ENCODE data around the gene BCAM.
"Not testable (repeated sequence)": the region's sequence is repeated elsewhere in the genome, so short reads cannot be mapped to it uniquely, and the experiment has no call there.

The BCAM gene

GRCh38 chr19:44817725-44818465 is 9.0 kb downstream of the BCAM start:
- no peak for DNase-seq (ENCODE audit: low spot score)

- DNase-seq (ENCODE audit: low spot score), result no peak
Measured at GRCh38 chr19:44818466-44819031, 9.6 kb downstream of the BCAM start.

GRCh38 chr19:44819246-44819832 is 10.4 kb downstream of the BCAM start:
- DNase-seq (ENCODE audit: low spot score), result no peak

GRCh38 chr19:44820648-44821609 is 12.0 kb downstream of the BCAM start:
- no peak for DNase-seq (ENCODE audit: low spot score)

DNA sequence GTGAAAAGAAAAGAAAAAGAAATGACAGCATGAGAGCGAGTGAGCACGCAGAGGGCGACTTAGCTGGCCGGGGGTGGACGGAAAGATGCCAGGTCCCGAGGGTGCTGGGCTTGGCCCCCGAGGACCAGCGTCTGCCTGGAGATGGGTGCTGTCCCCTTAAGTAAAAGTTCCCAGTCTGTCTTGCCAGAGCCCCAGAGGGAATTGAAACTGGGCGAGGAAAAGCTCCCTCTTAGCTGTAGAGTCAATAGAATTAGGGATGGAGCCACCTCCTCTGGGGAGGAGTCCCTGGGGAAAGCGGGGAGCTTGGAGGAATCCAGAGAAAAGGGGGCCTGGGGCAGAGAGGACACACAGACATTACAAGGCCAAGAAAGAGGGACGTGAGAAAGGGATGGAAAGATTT is 13.3 kb downstream of the BCAM start:
- DNase-seq (ENCODE audit: low spot score), result no peak

DNA sequence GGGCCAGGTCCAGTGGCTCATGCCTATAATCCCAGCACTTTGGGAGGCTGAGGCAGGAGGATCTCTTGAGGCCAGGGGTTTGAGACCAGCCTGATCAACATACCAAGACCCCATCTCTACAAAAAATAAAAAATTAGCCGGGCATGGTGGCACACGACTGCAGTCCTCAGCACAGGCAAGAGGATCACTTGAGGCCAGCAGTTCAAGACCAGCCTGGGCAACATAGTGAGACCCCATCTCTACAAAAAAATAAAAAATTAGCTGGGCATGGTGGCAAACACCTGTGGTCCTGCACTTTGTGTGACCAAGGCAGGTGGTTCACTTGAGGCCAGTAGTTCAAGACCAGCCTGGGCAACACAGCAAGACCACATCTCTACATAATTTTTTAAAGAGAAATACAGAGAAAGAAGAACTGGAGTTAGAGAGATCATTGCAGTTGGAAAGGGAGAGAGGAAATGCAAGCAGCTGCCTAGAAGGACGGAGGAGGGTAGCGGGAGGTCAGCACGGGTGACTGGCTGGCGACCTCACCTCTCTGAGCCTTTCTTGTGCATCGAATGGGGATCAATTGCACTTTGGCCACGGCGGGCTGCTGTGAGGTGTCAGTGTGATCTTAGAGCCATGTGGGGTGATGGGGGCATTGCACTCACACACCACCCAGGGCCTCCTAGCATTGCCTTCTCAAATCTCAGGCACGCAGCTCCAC is 13.9 kb downstream of the BCAM start:
- DNase-seq (ENCODE audit: low spot score), result no peak

GRCh38 chr19:44823373-44823698 is 14.4 kb downstream of the BCAM start:
- no peak for DNase-seq (ENCODE audit: low spot score)

GRCh38 chr19:44824761-44825160 is 15.9 kb downstream of the BCAM start:
- DNase-seq (ENCODE audit: low spot score), result no peak

GRCh38 chr19:44832875-44833274 is 24.0 kb downstream of the BCAM start:
- not testable (repeated sequence) for DNase-seq (ENCODE audit: low spot score)

DNA sequence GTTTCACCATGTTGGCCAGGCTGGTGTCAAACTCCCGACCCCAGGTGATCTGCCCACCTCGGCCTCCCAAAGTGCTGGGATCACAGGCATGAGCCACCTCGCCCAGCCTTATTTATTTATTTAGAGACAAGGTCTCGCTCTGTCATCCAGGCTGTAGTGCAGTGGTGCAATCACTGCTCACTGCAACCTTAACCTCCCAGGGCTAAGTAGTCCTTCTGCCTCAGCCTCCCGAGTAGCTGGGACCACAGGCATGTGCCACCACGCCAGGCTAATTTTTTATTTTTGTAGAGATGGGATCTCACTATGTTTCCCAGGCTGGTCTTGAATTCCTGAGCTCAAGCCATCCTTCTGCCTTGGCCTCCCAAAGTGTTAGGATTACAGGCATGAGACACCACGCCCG is 25.5 kb downstream of the BCAM start:
- not testable (repeated sequence) for DNase-seq (ENCODE audit: low spot score)

DNA sequence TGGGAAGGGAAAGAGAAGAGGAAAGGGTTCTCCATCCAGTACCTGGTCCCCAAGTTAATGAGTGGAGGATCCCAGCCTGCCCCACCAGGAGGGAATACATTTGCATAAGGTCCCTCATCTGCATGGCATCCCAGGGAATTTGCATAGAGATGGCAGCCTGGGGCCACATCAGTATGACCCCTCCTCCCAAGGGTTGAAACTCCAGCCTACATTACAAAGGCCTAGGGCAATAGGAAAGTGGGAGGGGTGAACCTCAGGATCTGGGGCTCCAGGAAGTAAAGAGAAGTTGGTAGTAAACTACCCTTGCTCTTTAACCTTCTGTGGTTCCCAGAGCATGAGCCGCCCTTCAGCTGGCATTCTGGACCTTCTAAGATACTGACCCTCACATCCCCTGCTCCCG is 30.4 kb downstream of the BCAM start:
- DNase-seq (ENCODE audit: low spot score), result no peak

- no peak for DNase-seq (ENCODE audit: low spot score)
Measured at GRCh38 chr19:44840811-44841210, 31.9 kb downstream of the BCAM start.

GRCh38 chr19:44841231-44841630 is 32.3 kb downstream of the BCAM start:
- no peak for DNase-seq (ENCODE audit: low spot score)

DNA sequence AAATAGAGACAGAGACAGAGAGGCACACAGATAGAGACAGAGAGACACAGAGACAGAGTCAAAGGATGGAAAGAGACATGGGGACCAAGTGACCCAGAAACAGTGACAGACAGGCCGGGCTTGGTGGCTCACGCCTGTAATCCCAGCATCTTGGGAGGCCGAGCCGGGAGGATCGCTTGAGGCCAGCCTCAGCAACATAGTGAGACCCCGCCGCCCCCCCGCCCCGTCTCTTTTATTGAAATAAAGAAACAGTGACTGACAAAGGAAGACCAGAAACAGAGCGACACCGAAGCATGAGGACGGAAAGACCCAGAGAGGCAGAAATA is 36.3 kb downstream of the BCAM start:
- DNase-seq (ENCODE audit: low spot score), result no peak

GRCh38 chr19:44845612-44846454 is 36.9 kb downstream of the BCAM start, which contains the start of gene NECTIN2:
NECTIN2 (plus strand) TSS chr19:44846297; CDS start chr19:44846526, 229 bp downstream.
- DNase-seq (ENCODE audit: low spot score), result peak; percentile 64

- DNase-seq (ENCODE audit: low spot score), result no peak
Measured at GRCh38 chr19:44846455-44847143, 37.7 kb downstream of the BCAM start.

GRCh38 chr19:44847144-44848035 is 38.5 kb downstream of the BCAM start:
- no peak for DNase-seq (ENCODE audit: low spot score)

- no peak for DNase-seq (ENCODE audit: low spot score)
Measured at GRCh38 chr19:44848036-44848811, 39.3 kb downstream of the BCAM start.

Measured in CD4-positive, alpha-beta T cell treated with Interleukin-15 for 4 hours (primary cell).